Measurements from ENCODE around the gene PGLYRP3.

Gene PGLYRP3

DNA sequence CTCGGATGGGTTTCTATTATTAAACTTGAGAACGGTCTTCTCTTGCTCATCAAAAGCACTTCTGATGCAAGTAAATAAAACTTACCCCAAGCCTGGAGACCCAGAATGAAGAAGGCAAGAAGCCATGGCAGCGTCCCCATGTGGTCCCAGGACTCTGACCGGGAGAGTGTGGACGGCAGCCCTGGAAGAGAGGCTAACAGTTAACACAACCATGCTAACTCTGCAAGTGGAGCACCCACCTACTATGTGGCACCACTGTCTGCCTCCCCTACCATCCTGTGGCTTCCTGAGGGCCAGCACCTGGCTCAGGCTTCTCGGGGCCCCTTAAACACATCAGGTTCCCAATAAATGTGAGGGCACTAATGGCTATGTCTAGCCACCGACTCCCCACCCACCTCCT, 2.2 kb downstream of the PGLYRP3 start:
- TF ChIP-seq, protein P1, sequence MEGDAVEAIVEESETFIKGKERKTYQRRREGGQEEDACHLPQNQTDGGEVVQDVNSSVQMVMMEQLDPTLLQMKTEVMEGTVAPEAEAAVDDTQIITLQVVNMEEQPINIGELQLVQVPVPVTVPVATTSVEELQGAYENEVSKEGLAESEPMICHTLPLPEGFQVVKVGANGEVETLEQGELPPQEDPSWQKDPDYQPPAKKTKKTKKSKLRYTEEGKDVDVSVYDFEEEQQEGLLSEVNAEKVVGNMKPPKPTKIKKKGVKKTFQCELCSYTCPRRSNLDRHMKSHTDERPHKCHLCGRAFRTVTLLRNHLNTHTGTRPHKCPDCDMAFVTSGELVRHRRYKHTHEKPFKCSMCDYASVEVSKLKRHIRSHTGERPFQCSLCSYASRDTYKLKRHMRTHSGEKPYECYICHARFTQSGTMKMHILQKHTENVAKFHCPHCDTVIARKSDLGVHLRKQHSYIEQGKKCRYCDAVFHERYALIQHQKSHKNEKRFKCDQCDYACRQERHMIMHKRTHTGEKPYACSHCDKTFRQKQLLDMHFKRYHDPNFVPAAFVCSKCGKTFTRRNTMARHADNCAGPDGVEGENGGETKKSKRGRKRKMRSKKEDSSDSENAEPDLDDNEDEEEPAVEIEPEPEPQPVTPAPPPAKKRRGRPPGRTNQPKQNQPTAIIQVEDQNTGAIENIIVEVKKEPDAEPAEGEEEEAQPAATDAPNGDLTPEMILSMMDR (IDR thresholded peaks at IDR 0.05; ENCODE audit: low read depth, low read length) = no peak
- DNase-seq = no peak
- Histone ChIP-seq H3K4me3 (ENCODE audit: low read depth, low read length) (no peak overlapping the region), H3K9me3 (ENCODE audit: severe bottlenecking) (peaks cover 7% of the 10 kb centered on the region), H3K27me3 (ENCODE audit: insufficient read depth, low read depth, severe bottlenecking) (peaks cover 81% of the 10 kb centered on the region), H3K27ac (no peak overlapping the region), H3K36me3 (no peaks in the 10 kb centered on the region)

DNA sequence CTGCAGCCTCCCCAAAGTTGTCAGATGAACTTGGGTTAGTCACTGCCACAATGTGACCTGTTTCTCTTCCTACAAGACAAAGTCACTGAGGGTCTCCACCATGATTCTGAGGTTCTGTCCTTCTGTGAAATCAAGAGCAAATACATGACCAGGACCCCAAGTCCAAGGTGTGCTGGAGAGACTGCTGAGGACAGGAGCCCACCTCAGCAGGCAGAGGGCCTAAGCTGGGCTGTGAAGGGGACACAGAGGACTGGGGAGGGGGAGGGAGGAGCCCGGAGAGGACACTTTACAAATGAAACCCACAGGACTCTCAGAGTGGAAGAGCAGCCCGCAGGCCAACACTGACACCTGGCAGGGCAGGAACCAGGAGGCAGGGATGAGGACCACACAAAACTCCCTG, 3.3 kb downstream of the PGLYRP3 start:
- Histone ChIP-seq H3K27ac (no peak overlapping the region), H3K27me3 (ENCODE audit: insufficient read depth, low read depth, severe bottlenecking) (peaks cover 91% of the 10 kb centered on the region), H3K36me3 (no peaks in the 10 kb centered on the region), H3K9me3 (ENCODE audit: severe bottlenecking) (peaks cover 5% of the 10 kb centered on the region), H3K4me3 (ENCODE audit: low read depth, low read length) (no peak overlapping the region)
- TF ChIP-seq, protein P1 (IDR thresholded peaks at IDR 0.05; ENCODE audit: low read depth, low read length) = no peak
- no peak for DNase-seq

DNA sequence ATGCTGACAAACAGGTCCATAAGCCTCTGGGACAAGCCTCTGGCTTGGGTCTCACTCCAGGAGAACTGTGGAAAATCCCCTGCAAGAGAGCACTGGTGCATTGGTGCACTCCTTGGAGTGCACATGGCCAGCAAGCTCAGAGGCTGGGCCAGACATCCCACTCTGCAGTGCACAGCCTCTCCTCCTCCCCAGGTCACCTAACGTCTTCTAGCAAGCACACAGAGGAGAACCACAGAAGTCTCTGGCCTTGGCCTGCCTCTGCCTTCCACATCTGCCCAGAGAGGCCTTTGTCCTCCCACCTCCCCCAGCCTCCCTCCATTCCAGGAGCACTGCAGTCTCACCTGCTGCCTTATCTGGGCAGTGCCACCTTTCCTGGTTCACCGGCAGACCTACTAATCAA, 4.2 kb downstream of the PGLYRP3 start:
- H3K36me3 ChIP-seq = no peaks in the 10 kb centered on the region
- no peak overlapping the region for H3K27ac ChIP-seq
- H3K27me3 ChIP-seq (ENCODE audit: insufficient read depth, low read depth, severe bottlenecking) = peaks cover 97% of the 10 kb centered on the region
- peaks cover 3% of the 10 kb centered on the region for H3K9me3 ChIP-seq (ENCODE audit: severe bottlenecking)
- TF ChIP-seq, protein P1 (IDR thresholded peaks at IDR 0.05; ENCODE audit: low read depth, low read length) = no peak
- no peak for DNase-seq
- H3K4me3 ChIP-seq (ENCODE audit: low read depth, low read length) = no peak overlapping the region

DNA sequence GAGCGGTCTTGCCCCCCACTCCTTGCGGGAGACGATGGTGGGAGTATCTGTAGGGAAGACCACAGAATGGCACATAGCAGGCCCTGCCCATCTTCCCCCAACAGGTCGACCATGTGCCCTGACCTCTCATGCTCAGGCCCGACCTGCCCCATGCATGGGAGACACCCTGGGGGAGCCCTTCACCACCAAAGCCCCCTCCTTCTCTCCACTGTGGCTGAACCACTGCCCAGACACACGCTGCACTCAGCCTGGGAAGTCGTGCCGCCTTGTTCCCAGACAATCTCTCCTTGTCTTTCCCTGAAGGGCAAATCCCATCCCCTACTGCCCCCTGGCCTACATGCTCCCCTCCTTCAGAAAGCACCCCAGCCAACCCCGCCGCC, 5.5 kb downstream of the PGLYRP3 start:
- DNase-seq = no peak
- TF ChIP-seq, protein P1 (IDR thresholded peaks at IDR 0.05; ENCODE audit: low read depth, low read length) = no peak
- Histone ChIP-seq H3K27me3 (ENCODE audit: insufficient read depth, low read depth, severe bottlenecking) (peaks cover 96% of the 10 kb centered on the region), H3K27ac (no peak overlapping the region), H3K4me3 (ENCODE audit: low read depth, low read length) (no peak overlapping the region), H3K36me3 (no peaks in the 10 kb centered on the region), H3K9me3 (ENCODE audit: severe bottlenecking) (peaks cover 3% of the 10 kb centered on the region)

DNA sequence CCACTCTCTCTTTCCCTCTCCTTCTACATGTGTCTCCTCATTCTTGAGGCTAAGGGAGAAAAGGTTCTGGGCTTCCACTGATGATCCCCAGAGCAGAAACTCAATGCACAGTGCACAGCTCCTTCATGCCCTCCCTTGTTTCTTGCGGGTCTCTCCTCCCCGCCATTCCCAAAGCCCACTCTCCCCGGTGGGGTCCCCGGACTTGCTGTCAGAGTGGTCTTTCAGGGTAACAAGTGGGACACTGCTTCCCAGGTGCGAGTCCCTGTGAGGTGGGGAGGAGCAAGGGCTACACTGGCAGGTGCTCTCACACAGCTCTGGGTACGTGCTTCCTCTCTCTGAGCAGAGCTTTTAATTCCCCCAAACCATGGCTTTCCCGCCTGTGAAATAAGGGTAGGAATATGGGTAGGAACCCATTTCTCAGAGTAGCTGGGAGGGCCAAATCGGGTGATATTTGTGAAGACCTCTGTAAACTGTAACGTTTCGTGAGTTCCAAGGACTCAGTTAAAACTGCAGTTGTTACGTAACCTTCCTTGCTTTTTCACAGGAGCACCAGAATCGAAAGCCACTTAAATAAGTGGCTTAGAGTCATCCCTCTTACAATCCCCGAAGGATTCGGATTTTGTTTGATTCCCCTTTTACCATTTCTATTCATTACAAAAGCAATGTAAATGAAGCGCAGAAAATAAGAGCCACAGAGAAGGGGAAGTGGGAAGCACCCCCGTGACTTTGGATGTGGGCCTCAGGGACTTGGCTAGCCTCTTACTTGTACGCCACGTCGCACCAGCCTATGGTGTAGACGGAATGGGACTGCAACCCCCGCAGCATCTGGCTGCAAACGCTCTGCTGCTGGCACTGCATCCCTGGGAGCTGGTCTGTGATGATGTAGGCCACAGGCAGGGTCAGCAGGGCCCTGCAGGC, 6.2 kb downstream of the PGLYRP3 start:
- DNase-seq = no peak
- no peak overlapping the region for H3K27ac ChIP-seq
- TF ChIP-seq, protein P1 (IDR thresholded peaks at IDR 0.05; ENCODE audit: low read depth, low read length) = no peak
- no peaks in the 10 kb centered on the region for H3K36me3 ChIP-seq
- peaks cover 92% of the 10 kb centered on the region for H3K27me3 ChIP-seq (ENCODE audit: insufficient read depth, low read depth, severe bottlenecking)
- H3K9me3 ChIP-seq (ENCODE audit: severe bottlenecking) = peaks cover 3% of the 10 kb centered on the region
- H3K4me3 ChIP-seq (ENCODE audit: low read depth, low read length) = no peak overlapping the region
